HepG2 (cell line): ENCODE measurements around the gene NOTUM. TPM values are rescaled to one million over a fixed set of nuclear protein-coding genes. Genes with fewer than 3 reads are reported as not detected.
A peak's percentile ranks its signal among the peaks of the same experiment; 100 is the strongest.

Experiments
- KLF13 ChIP-seq: sonication (generic); formaldehyde crosslinking; IDR thresholded peaks from 2 replicates; pipeline ENCODE4 v1.4.0; 2020; ENCODE audit warnings: mild to moderate bottlenecking, missing genetic modification reagents
- POLR2AphosphoS2 ChIP-seq: IDR thresholded peaks from 2 replicates; pipeline ENCODE4 v1.6.1; 2011; ENCODE audit warnings: low read depth, low read length, improper control_type of control experiment
- RXRB ChIP-seq: IDR thresholded peaks from 2 replicates; pipeline ENCODE4 v1.6.1; 2016; ENCODE audit warnings: borderline replicate concordance, missing genetic modification reagents, missing compliant biosample characterization
- SALL2 ChIP-seq: sonication (generic); formaldehyde crosslinking; IDR thresholded peaks from 2 replicates; pipeline ENCODE4 v1.8.1; 2023; ENCODE audit warnings: mild to moderate bottlenecking, missing genetic modification reagents, inconsistent platforms
- SCMH1 ChIP-seq: sonication (generic); formaldehyde crosslinking; IDR thresholded peaks from 2 replicates; pipeline ENCODE4 v1.9.0; 2021; ENCODE audit warnings: missing genetic modification reagents, mild to moderate bottlenecking, borderline replicate concordance
- TSC22D2 ChIP-seq: sonication (generic); formaldehyde crosslinking; IDR thresholded peaks from 2 replicates; pipeline ENCODE4 v1.5.1; 2020; ENCODE audit warnings: missing genetic modification reagents, mild to moderate bottlenecking, borderline replicate concordance
- ZMAT3 ChIP-seq: sonication (generic); formaldehyde crosslinking; conservative IDR thresholded peaks from 2 replicates; pipeline ENCODE4 v1.7.0; 2021; ENCODE audit warnings: missing genetic modification reagents
- ZNF547 ChIP-seq: sonication (generic); formaldehyde crosslinking; IDR thresholded peaks from 2 replicates; pipeline ENCODE4 v1.5.1; 2020; ENCODE audit warnings: mild to moderate bottlenecking, missing genetic modification reagents
- ZNF75D ChIP-seq: sonication (generic); formaldehyde crosslinking; IDR thresholded peaks from 2 replicates; pipeline ENCODE4 v1.8.1; 2023; ENCODE audit warnings: missing genetic modification reagents, mild to moderate bottlenecking, borderline replicate concordance
- ZNF780A ChIP-seq: sonication (generic); formaldehyde crosslinking; IDR thresholded peaks from 2 replicates; pipeline ENCODE4 v1.8.0; 2022; ENCODE audit warnings: mild to moderate bottlenecking, missing genetic modification reagents, moderate library complexity
- ZNF841 ChIP-seq: sonication (generic); formaldehyde crosslinking; IDR thresholded peaks from 2 replicates; pipeline ENCODE4 v1.8.1; 2023; ENCODE audit warnings: missing genetic modification reagents, borderline replicate concordance
- ZSCAN9 ChIP-seq: IDR thresholded peaks from 2 replicates; pipeline ENCODE4 v1.6.1; 2016; ENCODE audit warnings: borderline replicate concordance
- ZZZ3 ChIP-seq: sonication (generic); formaldehyde crosslinking; IDR thresholded peaks from 2 replicates; pipeline ENCODE4 v1.4.0; 2020; ENCODE audit warnings: missing genetic modification reagents, mild to moderate bottlenecking, borderline replicate concordance
- polyA plus RNA-seq, 8 experiments: library from polyadenylated mRNA; depleted of rRNA in 3 of 8; stranded (reverse) in 7 of 8; unstranded in 1 of 8; fragments of >200 nt; fragmentation: Illumina TruSeq in 4 of 8; extraction: Trizol in 4 of 8; gene quantifications; 2 replicates each; pipeline versions ENCODE4 v1.2.1 to v1.2.3, GENCODE V29; 2011 to 2016; ENCODE audit warnings: low read depth in 4 of 8, missing spikeins in 1 of 8, mixed read lengths in 1 of 8; ENCODE audit not compliant: insufficient read depth in 1 of 8
- total RNA-seq, 5 experiments: library from RNA; depleted of rRNA; stranded (reverse); fragments of >200 nt; fragmentation: Illumina TruSeq; extraction: Trizol; gene quantifications; 2 replicates each; pipeline ENCODE4 v1.2.3, GENCODE V29; 2016; ENCODE audit warnings: low read depth in 1 of 5
- TF ChIP-seq, protein P1 (sequence below): sonication (generic); formaldehyde crosslinking; IDR thresholded peaks from 2 replicates; pipeline ENCODE4 v1.9.0; 2021; ENCODE audit warnings: missing genetic modification reagents, borderline replicate concordance
- TF ChIP-seq, protein P2 (sequence below), 2 experiments: fragments of 450-650 bp in 1 of 2; sonication (generic) in 1 of 2; formaldehyde crosslinking; IDR thresholded peaks; 2 replicates each; pipeline versions ENCODE4 v1.5.0 to v1.8.0; 2020 to 2022; ENCODE audit warnings: mild to moderate bottlenecking in 1 of 2, missing genetic modification reagents in 1 of 2
- TF ChIP-seq, protein P3 (sequence below): sonication (generic); formaldehyde crosslinking; IDR thresholded peaks from 2 replicates; pipeline ENCODE4 v1.5.0; 2020; ENCODE audit warnings: missing genetic modification reagents
- TF ChIP-seq, protein P4 (sequence below): sonication (generic); formaldehyde crosslinking; IDR thresholded peaks from 2 replicates; pipeline ENCODE4 v1.4.0; 2020; ENCODE audit warnings: missing genetic modification reagents, borderline replicate concordance

NOTUM gene
- total and polyA plus RNA-seq, 2 of the 13 experiments (the other 11 are each of a cell fraction or from before 2014, with no cell fraction given): 150 to 160 TPM

DNA sequence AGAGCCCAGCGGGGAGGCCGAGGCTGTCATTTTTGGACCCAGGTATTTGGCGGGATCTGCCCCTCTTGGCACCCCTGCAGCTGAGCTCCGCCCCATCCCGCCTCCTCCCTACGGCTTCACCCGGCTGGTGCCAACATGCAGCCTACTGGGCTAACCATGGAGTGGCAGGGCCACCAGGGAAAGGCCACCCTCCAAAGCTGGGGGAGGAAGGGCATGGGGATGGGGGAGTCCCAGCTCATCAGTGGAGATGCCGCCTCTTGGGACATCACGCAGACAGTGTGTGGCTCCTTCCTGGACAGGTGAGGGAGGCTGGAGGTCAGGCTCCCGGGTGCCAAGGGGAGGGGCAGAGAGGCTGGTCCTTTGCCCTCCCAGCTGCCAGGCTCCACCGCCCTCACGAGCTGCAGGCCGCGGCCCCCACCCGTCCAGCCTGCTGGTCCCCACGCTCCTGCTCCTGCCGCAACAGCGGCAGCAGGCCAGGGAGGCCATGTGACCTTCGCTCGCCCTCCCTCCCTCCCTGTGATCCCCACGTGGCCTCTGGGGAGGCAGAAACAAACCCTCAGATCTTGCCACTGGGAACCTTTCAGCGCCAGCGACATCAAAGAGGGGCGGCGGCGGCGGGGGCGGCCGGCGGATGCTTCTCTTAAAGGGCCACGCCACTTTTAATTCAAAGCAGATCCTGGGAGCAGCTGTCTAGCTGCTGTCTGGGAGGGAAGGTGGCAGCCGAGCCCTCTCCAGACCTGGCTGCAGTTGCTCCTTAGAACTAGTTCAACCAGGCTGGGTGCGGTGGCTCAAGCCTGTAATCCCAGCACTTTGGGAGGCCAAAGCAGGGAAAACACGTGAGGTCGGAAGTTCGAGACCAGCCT, 6.8 kb upstream of the NOTUM start (continued):
- TF ChIP-seq, protein P1, sequence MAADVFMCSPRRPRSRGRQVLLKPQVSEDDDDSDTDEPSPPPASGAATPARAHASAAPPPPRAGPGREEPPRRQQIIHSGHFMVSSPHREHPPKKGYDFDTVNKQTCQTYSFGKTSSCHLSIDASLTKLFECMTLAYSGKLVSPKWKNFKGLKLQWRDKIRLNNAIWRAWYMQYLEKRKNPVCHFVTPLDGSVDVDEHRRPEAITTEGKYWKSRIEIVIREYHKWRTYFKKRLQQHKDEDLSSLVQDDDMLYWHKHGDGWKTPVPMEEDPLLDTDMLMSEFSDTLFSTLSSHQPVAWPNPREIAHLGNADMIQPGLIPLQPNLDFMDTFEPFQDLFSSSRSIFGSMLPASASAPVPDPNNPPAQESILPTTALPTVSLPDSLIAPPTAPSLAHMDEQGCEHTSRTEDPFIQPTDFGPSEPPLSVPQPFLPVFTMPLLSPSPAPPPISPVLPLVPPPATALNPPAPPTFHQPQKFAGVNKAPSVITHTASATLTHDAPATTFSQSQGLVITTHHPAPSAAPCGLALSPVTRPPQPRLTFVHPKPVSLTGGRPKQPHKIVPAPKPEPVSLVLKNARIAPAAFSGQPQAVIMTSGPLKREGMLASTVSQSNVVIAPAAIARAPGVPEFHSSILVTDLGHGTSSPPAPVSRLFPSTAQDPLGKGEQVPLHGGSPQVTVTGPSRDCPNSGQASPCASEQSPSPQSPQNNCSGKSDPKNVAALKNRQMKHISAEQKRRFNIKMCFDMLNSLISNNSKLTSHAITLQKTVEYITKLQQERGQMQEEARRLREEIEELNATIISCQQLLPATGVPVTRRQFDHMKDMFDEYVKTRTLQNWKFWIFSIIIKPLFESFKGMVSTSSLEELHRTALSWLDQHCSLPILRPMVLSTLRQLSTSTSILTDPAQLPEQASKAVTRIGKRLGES: peak; percentile 98
- TF ChIP-seq ZMAT3 (peak; percentile 92), ZNF547 (CRISPR knock-in tag) (0 out of 2 replicates have a peak, but pooled peaks have one; percentile 84), SCMH1 (CRISPR knock-in tag) (no peak), TSC22D2 (CRISPR knock-in tag) (no peak), ZZZ3 (CRISPR knock-in tag) (peak; percentile 87), ZSCAN9 (peak; percentile 70), ZNF780A (no peak; the same call in 1 of the 2 replicates), KLF13 (CRISPR knock-in tag) (no peak), POLR2AphosphoS2 (no peak), SALL2 (CRISPR knock-in tag) (peak; percentile 93; the same call in 1 of the 2 replicates), RXRB (CRISPR knock-in tag) (peak; percentile 93), ZNF75D (CRISPR knock-in tag) (no peak), ZNF841 (CRISPR knock-in tag) (no peak)
- TF ChIP-seq, protein P2, sequence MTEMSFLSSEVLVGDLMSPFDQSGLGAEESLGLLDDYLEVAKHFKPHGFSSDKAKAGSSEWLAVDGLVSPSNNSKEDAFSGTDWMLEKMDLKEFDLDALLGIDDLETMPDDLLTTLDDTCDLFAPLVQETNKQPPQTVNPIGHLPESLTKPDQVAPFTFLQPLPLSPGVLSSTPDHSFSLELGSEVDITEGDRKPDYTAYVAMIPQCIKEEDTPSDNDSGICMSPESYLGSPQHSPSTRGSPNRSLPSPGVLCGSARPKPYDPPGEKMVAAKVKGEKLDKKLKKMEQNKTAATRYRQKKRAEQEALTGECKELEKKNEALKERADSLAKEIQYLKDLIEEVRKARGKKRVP (CRISPR knock-in tag; IDR thresholded peaks at IDR 0.05): peak in 1 of 2 experiments; percentile 81; a peak in 2 of 4 replicates
- TF ChIP-seq, protein P3, sequence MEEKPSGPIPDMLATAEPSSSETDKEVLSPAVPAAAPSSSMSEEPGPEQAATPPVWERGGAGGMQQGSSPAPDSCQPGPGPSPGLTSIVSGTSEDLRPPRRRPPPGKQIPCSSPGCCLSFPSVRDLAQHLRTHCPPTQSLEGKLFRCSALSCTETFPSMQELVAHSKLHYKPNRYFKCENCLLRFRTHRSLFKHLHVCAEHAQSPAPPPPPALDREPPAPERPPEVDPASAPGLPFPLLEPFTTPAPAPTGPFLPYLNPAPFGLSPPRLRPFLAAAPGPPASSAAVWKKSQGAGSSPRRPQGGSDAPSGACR: peak; percentile 83
- TF ChIP-seq, protein P4, sequence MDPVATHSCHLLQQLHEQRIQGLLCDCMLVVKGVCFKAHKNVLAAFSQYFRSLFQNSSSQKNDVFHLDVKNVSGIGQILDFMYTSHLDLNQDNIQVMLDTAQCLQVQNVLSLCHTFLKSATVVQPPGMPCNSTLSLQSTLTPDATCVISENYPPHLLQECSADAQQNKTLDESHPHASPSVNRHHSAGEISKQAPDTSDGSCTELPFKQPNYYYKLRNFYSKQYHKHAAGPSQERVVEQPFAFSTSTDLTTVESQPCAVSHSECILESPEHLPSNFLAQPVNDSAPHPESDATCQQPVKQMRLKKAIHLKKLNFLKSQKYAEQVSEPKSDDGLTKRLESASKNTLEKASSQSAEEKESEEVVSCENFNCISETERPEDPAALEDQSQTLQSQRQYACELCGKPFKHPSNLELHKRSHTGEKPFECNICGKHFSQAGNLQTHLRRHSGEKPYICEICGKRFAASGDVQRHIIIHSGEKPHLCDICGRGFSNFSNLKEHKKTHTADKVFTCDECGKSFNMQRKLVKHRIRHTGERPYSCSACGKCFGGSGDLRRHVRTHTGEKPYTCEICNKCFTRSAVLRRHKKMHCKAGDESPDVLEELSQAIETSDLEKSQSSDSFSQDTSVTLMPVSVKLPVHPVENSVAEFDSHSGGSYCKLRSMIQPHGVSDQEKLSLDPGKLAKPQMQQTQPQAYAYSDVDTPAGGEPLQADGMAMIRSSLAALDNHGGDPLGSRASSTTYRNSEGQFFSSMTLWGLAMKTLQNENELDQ: no peak
